ENCODE results near the gene XYLT1.
A peak's percentile ranks its signal among the peaks of the same experiment; 100 is the strongest.

Gene XYLT1

DNA sequence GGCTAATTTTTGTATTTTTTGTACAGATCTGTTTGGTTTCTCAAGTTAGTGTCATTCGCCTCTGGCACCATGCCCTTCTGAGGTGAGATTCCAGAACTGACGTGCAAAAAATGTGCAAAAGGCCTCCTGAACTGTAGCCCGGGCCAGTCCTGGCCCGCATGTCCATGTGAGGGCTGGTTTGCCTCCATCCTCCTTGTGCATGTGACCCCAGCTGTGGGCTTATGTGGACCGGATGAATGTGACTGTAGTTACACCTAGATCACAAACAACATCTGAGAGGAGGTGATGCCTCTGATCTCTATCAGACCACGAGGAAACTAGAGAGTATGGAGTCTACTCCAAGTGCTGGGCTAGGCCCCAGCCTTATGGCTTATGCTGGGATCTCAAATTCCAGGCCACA, 241.6 kb downstream of the XYLT1 start (continued):
- TF ChIP-seq SNAI2 (CRISPR knock-in tag; IDR thresholded peaks at IDR 0.05), result no peak
- TF ChIP-seq, protein P1, sequence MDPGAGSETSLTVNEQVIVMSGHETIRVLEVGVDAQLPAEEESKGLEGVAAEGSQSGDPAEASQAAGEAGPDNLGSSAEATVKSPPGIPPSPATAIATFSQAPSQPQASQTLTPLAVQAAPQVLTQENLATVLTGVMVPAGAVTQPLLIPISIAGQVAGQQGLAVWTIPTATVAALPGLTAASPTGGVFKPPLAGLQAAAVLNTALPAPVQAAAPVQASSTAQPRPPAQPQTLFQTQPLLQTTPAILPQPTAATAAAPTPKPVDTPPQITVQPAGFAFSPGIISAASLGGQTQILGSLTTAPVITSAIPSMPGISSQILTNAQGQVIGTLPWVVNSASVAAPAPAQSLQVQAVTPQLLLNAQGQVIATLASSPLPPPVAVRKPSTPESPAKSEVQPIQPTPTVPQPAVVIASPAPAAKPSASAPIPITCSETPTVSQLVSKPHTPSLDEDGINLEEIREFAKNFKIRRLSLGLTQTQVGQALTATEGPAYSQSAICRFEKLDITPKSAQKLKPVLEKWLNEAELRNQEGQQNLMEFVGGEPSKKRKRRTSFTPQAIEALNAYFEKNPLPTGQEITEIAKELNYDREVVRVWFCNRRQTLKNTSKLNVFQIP (CRISPR knock-in tag; IDR thresholded peaks at IDR 0.05; ENCODE audit: borderline replicate concordance, low read depth), result no peak

DNA sequence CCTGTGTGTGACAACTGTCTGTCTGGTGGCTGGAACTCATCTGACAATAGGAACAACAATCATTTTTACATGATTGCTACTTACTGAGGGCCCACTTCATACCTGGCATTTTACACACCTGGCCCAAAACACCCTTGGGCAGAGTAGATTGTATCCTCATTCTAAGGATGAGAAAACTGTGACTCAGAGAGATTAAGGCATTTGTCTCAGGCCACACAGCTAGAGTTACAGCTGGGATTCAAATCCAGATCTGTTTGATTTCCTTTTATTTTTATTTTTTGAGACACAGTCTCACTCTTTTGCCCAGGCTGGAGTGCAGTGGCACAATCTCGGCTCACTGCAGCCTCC, 242.1 kb downstream of the XYLT1 start:
- no peak for ATAC-seq
- TF ChIP-seq, protein P2, sequence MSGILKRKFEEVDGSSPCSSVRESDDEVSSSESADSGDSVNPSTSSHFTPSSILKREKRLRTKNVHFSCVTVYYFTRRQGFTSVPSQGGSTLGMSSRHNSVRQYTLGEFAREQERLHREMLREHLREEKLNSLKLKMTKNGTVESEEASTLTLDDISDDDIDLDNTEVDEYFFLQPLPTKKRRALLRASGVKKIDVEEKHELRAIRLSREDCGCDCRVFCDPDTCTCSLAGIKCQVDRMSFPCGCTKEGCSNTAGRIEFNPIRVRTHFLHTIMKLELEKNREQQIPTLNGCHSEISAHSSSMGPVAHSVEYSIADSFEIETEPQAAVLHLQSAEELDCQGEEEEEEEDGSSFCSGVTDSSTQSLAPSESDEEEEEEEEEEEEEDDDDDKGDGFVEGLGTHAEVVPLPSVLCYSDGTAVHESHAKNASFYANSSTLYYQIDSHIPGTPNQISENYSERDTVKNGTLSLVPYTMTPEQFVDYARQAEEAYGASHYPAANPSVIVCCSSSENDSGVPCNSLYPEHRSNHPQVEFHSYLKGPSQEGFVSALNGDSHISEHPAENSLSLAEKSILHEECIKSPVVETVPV (CRISPR knock-in tag; IDR thresholded peaks at IDR 0.05), result no peak
- TF ChIP-seq TOX (CRISPR knock-in tag; IDR thresholded peaks at IDR 0.05; ENCODE audit: borderline replicate concordance), result no peak
- TF ChIP-seq, protein P3, sequence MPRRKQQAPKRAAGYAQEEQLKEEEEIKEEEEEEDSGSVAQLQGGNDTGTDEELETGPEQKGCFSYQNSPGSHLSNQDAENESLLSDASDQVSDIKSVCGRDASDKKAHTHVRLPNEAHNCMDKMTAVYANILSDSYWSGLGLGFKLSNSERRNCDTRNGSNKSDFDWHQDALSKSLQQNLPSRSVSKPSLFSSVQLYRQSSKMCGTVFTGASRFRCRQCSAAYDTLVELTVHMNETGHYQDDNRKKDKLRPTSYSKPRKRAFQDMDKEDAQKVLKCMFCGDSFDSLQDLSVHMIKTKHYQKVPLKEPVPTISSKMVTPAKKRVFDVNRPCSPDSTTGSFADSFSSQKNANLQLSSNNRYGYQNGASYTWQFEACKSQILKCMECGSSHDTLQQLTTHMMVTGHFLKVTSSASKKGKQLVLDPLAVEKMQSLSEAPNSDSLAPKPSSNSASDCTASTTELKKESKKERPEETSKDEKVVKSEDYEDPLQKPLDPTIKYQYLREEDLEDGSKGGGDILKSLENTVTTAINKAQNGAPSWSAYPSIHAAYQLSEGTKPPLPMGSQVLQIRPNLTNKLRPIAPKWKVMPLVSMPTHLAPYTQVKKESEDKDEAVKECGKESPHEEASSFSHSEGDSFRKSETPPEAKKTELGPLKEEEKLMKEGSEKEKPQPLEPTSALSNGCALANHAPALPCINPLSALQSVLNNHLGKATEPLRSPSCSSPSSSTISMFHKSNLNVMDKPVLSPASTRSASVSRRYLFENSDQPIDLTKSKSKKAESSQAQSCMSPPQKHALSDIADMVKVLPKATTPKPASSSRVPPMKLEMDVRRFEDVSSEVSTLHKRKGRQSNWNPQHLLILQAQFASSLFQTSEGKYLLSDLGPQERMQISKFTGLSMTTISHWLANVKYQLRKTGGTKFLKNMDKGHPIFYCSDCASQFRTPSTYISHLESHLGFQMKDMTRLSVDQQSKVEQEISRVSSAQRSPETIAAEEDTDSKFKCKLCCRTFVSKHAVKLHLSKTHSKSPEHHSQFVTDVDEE (CRISPR knock-in tag; IDR thresholded peaks at IDR 0.05), result no peak
- TF ChIP-seq OSR1 (CRISPR knock-in tag; IDR thresholded peaks at IDR 0.05), result no peak

DNA sequence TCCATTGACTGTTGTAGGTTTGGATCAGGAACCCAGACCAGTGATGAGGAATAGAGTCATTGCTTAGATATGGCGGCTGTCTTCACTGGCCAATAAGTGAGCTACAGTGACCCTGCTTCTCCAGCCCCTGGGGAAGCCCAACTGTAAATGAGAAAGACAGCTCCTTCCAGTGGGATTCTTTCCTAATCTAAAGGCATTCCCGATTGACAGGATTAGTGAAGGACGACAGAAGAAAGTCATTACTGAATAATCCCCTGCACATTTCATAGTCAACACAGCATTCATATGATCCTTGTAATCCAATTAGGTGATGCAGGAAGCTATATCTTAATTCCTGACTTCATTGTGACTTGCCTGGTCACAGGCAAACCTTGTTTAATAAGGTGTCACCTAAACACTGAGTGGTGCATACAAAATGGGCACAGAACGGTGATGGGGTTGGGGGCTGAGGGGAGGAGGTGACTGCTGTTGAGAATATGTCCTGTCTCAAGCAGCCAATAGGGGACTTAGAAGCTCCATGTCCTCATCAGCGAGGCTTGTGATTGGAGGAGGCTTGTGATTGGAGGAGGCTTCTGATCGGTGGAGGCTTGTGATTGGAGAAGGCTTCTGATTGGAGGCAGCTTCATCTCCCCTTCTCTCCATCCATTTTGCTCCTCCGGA, 242.6 kb downstream of the XYLT1 start:
- TF ChIP-seq BACH2 (CRISPR knock-in tag; IDR thresholded peaks at IDR 0.05; ENCODE audit: borderline replicate concordance) (no peak), ZC3H10 (CRISPR knock-in tag; IDR thresholded peaks at IDR 0.05) (no peak), GLIS3 (CRISPR knock-in tag; IDR thresholded peaks at IDR 0.05) (no peak), ZNF8 (CRISPR knock-in tag; IDR thresholded peaks at IDR 0.05) (no peak), ESRRG (CRISPR knock-in tag; IDR thresholded peaks at IDR 0.05) (no peak), SNAI2 (CRISPR knock-in tag; IDR thresholded peaks at IDR 0.05) (no peak)
- TF ChIP-seq, protein P4, sequence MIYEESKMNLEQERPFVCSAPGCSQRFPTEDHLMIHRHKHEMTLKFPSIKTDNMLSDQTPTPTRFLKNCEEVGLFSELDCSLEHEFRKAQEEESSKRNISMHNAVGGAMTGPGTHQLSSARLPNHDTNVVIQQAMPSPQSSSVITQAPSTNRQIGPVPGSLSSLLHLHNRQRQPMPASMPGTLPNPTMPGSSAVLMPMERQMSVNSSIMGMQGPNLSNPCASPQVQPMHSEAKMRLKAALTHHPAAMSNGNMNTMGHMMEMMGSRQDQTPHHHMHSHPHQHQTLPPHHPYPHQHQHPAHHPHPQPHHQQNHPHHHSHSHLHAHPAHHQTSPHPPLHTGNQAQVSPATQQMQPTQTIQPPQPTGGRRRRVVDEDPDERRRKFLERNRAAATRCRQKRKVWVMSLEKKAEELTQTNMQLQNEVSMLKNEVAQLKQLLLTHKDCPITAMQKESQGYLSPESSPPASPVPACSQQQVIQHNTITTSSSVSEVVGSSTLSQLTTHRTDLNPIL (CRISPR knock-in tag; IDR thresholded peaks at IDR 0.05; ENCODE audit: low read depth), result no peak
- TF ChIP-seq, protein P2 (CRISPR knock-in tag; IDR thresholded peaks at IDR 0.05), result no peak

DNA sequence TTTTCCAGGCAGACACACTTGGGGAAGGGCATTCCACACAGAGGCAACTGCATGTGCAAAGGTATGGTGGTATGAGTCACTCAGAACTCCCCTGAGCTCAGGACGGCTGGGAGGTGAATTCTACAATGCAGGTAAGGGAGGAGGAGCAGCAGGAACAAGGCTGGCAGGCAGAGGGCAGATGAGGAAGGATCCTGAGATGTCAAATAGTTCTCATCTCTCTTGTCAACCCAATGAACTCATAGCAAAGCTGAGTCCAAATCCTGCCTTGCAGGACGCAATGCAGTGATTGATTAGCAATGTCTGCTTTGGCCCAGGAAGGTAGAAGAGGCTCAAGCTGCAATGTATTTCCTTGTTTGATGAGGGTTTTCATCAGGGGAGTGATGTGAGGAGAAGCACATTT, 243.5 kb downstream of the XYLT1 start:
- TF ChIP-seq ISL1 (CRISPR knock-in tag; IDR thresholded peaks at IDR 0.05) (no peak), PPARA (CRISPR knock-in tag; IDR thresholded peaks at IDR 0.05; ENCODE audit: borderline replicate concordance) (no peak)
- ATAC-seq, result no peak

More for the DNA sequence above, 242.6 kb downstream of the XYLT1 start:
- ATAC-seq, result peak; percentile 22; the same call in 1 of the 3 replicates

DNA sequence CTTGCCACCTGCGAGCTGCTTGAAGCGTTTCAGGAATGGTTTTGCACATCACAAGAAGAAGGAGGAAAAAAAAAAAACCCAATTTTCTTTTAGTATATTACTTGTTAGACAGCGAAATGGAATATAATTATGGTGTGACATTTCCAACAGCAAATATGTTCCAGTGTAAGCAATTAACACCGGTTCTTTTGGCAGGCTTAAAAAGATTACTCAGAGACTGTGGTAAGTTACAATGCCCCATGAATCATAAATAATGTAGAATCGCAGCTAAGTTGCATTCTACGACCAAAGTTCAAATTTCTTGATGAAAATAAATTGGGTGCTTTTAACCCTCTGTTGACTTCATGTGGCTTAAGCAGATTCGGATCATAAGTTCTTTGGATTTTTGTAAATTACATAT, 245.2 kb downstream of the XYLT1 start:
- TF ChIP-seq ARNTL (CRISPR knock-in tag; IDR thresholded peaks at IDR 0.05; ENCODE audit: borderline replicate concordance, low read depth) (no peak), CSDC2 (CRISPR knock-in tag; IDR thresholded peaks at IDR 0.05) (no peak)
- ATAC-seq, result no peak
